ENCODE data around the gene LMO7.

DNA sequence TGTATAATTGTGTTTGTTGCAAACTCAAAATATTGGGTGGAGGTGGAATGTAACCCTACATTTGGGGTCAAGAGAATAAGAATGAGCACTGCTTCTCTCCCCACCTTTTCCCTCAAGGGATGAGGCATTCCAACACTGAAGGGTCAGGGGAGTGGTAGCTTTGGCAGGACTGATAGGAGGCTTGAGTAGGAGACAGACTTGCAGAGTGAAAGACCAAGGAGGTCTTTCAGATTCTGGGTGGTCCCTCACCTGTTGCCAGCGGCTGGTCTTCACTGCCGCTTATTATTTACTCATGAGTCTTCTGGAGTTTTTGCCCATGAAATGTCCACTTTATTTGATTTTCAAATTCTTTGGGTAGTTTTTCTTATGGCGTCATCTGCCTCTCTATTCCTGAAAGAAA, 118.8 kb downstream of the LMO7 start:
- TF ChIP-seq ZNF274 (IDR thresholded peaks at IDR 0.05; ENCODE audit: low read depth, low read length) (no peak), YY1 (IDR thresholded peaks at IDR 0.05; ENCODE audit: insufficient read depth, insufficient read length) (no peak)

Measured in NT2/D1 (cell line).